GM12891 (cell line): ENCODE data around the gene NEK7.

Experiments used
- PAX5 ChIP-seq: IDR thresholded peaks from 2 replicates; pipeline ENCODE4 v1.6.1; 2011; ENCODE audit warnings: low read length, moderate library complexity, mild to moderate bottlenecking; ENCODE audit not compliant: insufficient read depth, severe bottlenecking
- POLR2A ChIP-seq: IDR thresholded peaks from 2 replicates; pipeline ENCODE4 v1.6.1; 2011; ENCODE audit warnings: low read depth, low read length, control low read depth
- POLR2AphosphoS5 ChIP-seq: IDR thresholded peaks from 2 replicates; pipeline ENCODE4 v1.6.1; 2011; ENCODE audit warnings: low read depth, low read length, control low read depth
- POU2F2 ChIP-seq: IDR thresholded peaks from 2 replicates; pipeline ENCODE4 v1.6.1; 2011; ENCODE audit warnings: low read depth, mild to moderate bottlenecking, control low read depth, low read length, moderate library complexity
- SPI1 ChIP-seq: IDR thresholded peaks from 2 replicates; pipeline ENCODE4 v1.6.1; 2011; ENCODE audit warnings: low read depth, low read length, control low read depth
- TAF1 ChIP-seq: IDR thresholded peaks from 2 replicates; pipeline ENCODE4 v1.6.1; 2011; ENCODE audit warnings: low read depth, low read length, control low read depth

GRCh38 chr1:198166900-198167299, 10.1 kb downstream of the NEK7 start:
- no peak for TF ChIP-seq TAF1
- TF ChIP-seq POLR2AphosphoS5 = no peak
- no peak for TF ChIP-seq POLR2A
- no peak for TF ChIP-seq PAX5
- TF ChIP-seq POU2F2 = no peak
- TF ChIP-seq SPI1 = no peak
